Measurements from ENCODE around the gene YPEL3. TPM values are rescaled to one million over a fixed set of nuclear protein-coding genes. Genes with fewer than 3 reads are reported as not detected.
A peak's percentile ranks its signal among the peaks of the same experiment; 100 is the strongest.

The YPEL3 gene
- total RNA-seq, 1 donor from 2014 or later = 57.9 TPM

- no peak for TF ChIP-seq CTCF (IDR thresholded peaks at IDR 0.05; ENCODE audit: partially characterized antibody, unreplicated experiment)
- Mint-ChIP-seq H3K36me3 (ENCODE audit: unreplicated experiment) (no peaks in the 10 kb centered on the region), H3K27me3 (ENCODE audit: unreplicated experiment) (peaks cover 3% of the 10 kb centered on the region), H3K4me1 (ENCODE audit: low read depth, unreplicated experiment) (peaks cover 3% of the 10 kb centered on the region), H3K27ac (ENCODE audit: unreplicated experiment) (peak overlapping the region; percentile 11), H3K4me3 (ENCODE audit: unreplicated experiment) (no peak overlapping the region), H3K9me3 (ENCODE audit: unreplicated experiment) (peaks cover 11% of the 10 kb centered on the region)
- DNase-seq = no peak
Measured at GRCh38 chr16:30110661-30111060, 14.6 kb upstream of the YPEL3 start.

GRCh38 chr16:30108059-30108850, 12.2 kb upstream of the YPEL3 start:
- no peak for DNase-seq
- peaks cover 11% of the 10 kb centered on the region for H3K9me3 Mint-ChIP-seq (ENCODE audit: unreplicated experiment)
- no peak overlapping the region for H3K4me3 Mint-ChIP-seq (ENCODE audit: unreplicated experiment)
- H3K27me3 Mint-ChIP-seq (ENCODE audit: unreplicated experiment) = peaks cover 5% of the 10 kb centered on the region
- peaks cover 11% of the 10 kb centered on the region for H3K36me3 Mint-ChIP-seq (ENCODE audit: unreplicated experiment)
- no peak for TF ChIP-seq CTCF (IDR thresholded peaks at IDR 0.05; ENCODE audit: partially characterized antibody, unreplicated experiment)
- H3K27ac Mint-ChIP-seq (ENCODE audit: unreplicated experiment) = no peak overlapping the region
- H3K4me1 Mint-ChIP-seq (ENCODE audit: low read depth, unreplicated experiment) = peaks cover 3% of the 10 kb centered on the region

GRCh38 chr16:30104492-30104891, 8.5 kb upstream of the YPEL3 start:
- Mint-ChIP-seq H3K4me3 (ENCODE audit: unreplicated experiment) (no peak overlapping the region), H3K27ac (ENCODE audit: unreplicated experiment) (no peak overlapping the region), H3K4me1 (ENCODE audit: low read depth, unreplicated experiment) (no peaks in the 10 kb centered on the region), H3K27me3 (ENCODE audit: unreplicated experiment) (peaks cover 2% of the 10 kb centered on the region), H3K9me3 (ENCODE audit: unreplicated experiment) (peaks cover 5% of the 10 kb centered on the region), H3K36me3 (ENCODE audit: unreplicated experiment) (peaks cover 11% of the 10 kb centered on the region)
- no peak for DNase-seq
- TF ChIP-seq CTCF (IDR thresholded peaks at IDR 0.05; ENCODE audit: partially characterized antibody, unreplicated experiment) = no peak

GRCh38 chr16:30104090-30104489, 8.1 kb upstream of the YPEL3 start:
- Mint-ChIP-seq H3K36me3 (ENCODE audit: unreplicated experiment) (peaks cover 11% of the 10 kb centered on the region), H3K4me1 (ENCODE audit: low read depth, unreplicated experiment) (no peaks in the 10 kb centered on the region), H3K27ac (ENCODE audit: unreplicated experiment) (no peak overlapping the region), H3K4me3 (ENCODE audit: unreplicated experiment) (no peak overlapping the region), H3K27me3 (ENCODE audit: unreplicated experiment) (peaks cover 2% of the 10 kb centered on the region), H3K9me3 (ENCODE audit: unreplicated experiment) (peaks cover 5% of the 10 kb centered on the region)
- TF ChIP-seq CTCF (IDR thresholded peaks at IDR 0.05; ENCODE audit: partially characterized antibody, unreplicated experiment) = no peak
- DNase-seq = no peak

GRCh38 chr16:30096862-30097563, 1.0 kb upstream of the YPEL3 start:
- Mint-ChIP-seq H3K36me3 (ENCODE audit: unreplicated experiment) (peaks cover 19% of the 10 kb centered on the region), H3K27me3 (ENCODE audit: unreplicated experiment) (peaks cover 9% of the 10 kb centered on the region), H3K4me1 (ENCODE audit: low read depth, unreplicated experiment) (peaks cover 11% of the 10 kb centered on the region), H3K4me3 (ENCODE audit: unreplicated experiment) (peak overlapping the region; percentile 77), H3K27ac (ENCODE audit: unreplicated experiment) (peak overlapping the region; percentile 82), H3K9me3 (ENCODE audit: unreplicated experiment) (peaks cover 11% of the 10 kb centered on the region)
- no peak for DNase-seq
- TF ChIP-seq CTCF (IDR thresholded peaks at IDR 0.05; ENCODE audit: partially characterized antibody, unreplicated experiment) = no peak
